HK-2 (cell line): ENCODE results near the gene POFUT2.
"Not testable (repeated sequence)": the region's sequence is repeated elsewhere in the genome, so short reads cannot be mapped to it uniquely, and the experiment has no call there.

Source experiments
- DNase-seq: peaks from one replicate; pipeline ENCODE4 v3.0.0-alpha.2; 2018; ENCODE audit not compliant: unreplicated experiment

POFUT2 gene

GRCh38 chr21:45326169-45326851 lies 38.6 kb upstream of the POFUT2 start:
- DNase-seq: no peak

GRCh38 chr21:45325206-45326168 lies 37.8 kb upstream of the POFUT2 start:
- DNase-seq: no peak

GRCh38 chr21:45324489-45325205 lies 37.0 kb upstream of the POFUT2 start:
- DNase-seq: no peak

GRCh38 chr21:45323487-45324311 lies 36.0 kb upstream of the POFUT2 start:
- DNase-seq: no peak

- DNase-seq: no peak
These were observed 35.3 kb upstream of the POFUT2 start for GRCh38 chr21:45322960-45323461.

- DNase-seq: no peak
These were observed 34.7 kb upstream of the POFUT2 start for GRCh38 chr21:45322231-45322959.

- DNase-seq: no peak
These were observed 32.7 kb upstream of the POFUT2 start for GRCh38 chr21:45320261-45321025.

GRCh38 chr21:45319461-45320211 lies 31.9 kb upstream of the POFUT2 start:
- DNase-seq: no peak

- DNase-seq: peak; percentile 65
These were observed 31.1 kb upstream of the POFUT2 start for GRCh38 chr21:45318556-45319404.

GRCh38 chr21:45318146-45318555 lies 30.5 kb upstream of the POFUT2 start:
- DNase-seq: no peak

GRCh38 chr21:45317398-45318145 lies 29.9 kb upstream of the POFUT2 start:
- no peak for DNase-seq

GRCh38 chr21:45316871-45317397 lies 29.2 kb upstream of the POFUT2 start:
- no peak for DNase-seq

GRCh38 chr21:45315676-45316470 lies 28.2 kb upstream of the POFUT2 start:
- DNase-seq: not testable (repeated sequence)

- DNase-seq: no peak
These were observed 26.0 kb upstream of the POFUT2 start for GRCh38 chr21:45313682-45314081.

GRCh38 chr21:45313015-45313414 lies 25.3 kb upstream of the POFUT2 start:
- no peak for DNase-seq

GRCh38 chr21:45312296-45312695 lies 24.6 kb upstream of the POFUT2 start:
- DNase-seq: no peak
